ENCODE measurements around the gene NARF. TPM values are rescaled to one million over a fixed set of nuclear protein-coding genes. Genes with fewer than 3 reads are reported as not detected.

The NARF gene
- total and polyA plus RNA-seq, 2 of the 8 experiments (the other 6 are each of a cell fraction or from before 2014, with no cell fraction given) = 97.4 to 131 TPM

- no peak for TF ChIP-seq SP4 (IDR thresholded peaks at IDR 0.05; ENCODE audit: low read length)
These were observed 12.4 kb upstream of the NARF start (continued) for GRCh38 chr17:82446124-82446523.
